Breast epithelium (tissue), 4 donors: Measurements from ENCODE around the gene KRT83. TPM values are rescaled to one million over a fixed set of nuclear protein-coding genes. Genes with fewer than 3 reads are reported as not detected.

ENCODE experiments used
- DNase-seq, 2 donors: peaks; one replicate each; pipeline ENCODE4 v3.0.0-alpha.2; 2019; ENCODE audit warnings: low spot score in 2 of 2
- H3K27ac ChIP-seq, 2 donors: fragments of 200-600 bp; sonication (generic) in 1 of 2; one replicate each; pipeline ENCODE4 v1.5.1; 2016 to 2019; ENCODE audit warnings: mild to moderate bottlenecking in 1 of 2
- H3K27me3 ChIP-seq, 2 donors: fragments of 200-600 bp; sonication (generic) in 1 of 2; one replicate each; pipeline versions ENCODE4 v1.5.1 to v1.6.0; 2017 to 2019; ENCODE audit warnings: control low read depth in 1 of 2, mild to moderate bottlenecking in 1 of 2
- H3K36me3 ChIP-seq: fragments of 200-600 bp; one replicate; pipeline ENCODE4 v1.5.1; 2019
- H3K4me1 ChIP-seq, 2 donors: fragments of 200-600 bp; sonication (generic); one replicate each; pipeline ENCODE4 v1.5.1; 2016 to 2019; ENCODE audit warnings: control low read depth in 1 of 2
- H3K4me3 ChIP-seq, 3 donors: fragments of 200-600 bp; sonication (generic); 1 replicate in 2 of 3; 2 replicates in 1 of 3; pipeline ENCODE4 v1.5.1; 2016 to 2019; ENCODE audit warnings: mild to moderate bottlenecking in 3 of 3, moderate library complexity in 2 of 3
- H3K9me3 ChIP-seq, 2 donors: fragments of 200-600 bp; sonication (generic) in 1 of 2; one replicate each; pipeline ENCODE4 v1.5.1; 2016 to 2019; ENCODE audit warnings: control low read depth in 1 of 2
- CTCF ChIP-seq, 3 donors: fragments of 450-650 bp; IDR thresholded peaks; one replicate each; pipeline ENCODE4 v1.5.1; 2016 to 2017; ENCODE audit warnings: antibody characterized with exemption in 3 of 3, mild to moderate bottlenecking in 3 of 3, moderate library complexity in 3 of 3
- POLR2A ChIP-seq: fragments of 450-650 bp; IDR thresholded peaks from one replicate; pipeline ENCODE4 v1.6.1; 2016; ENCODE audit warnings: antibody characterized with exemption, mild to moderate bottlenecking, moderate library complexity
- POLR2AphosphoS5 ChIP-seq, 3 donors: sonication (generic); formaldehyde crosslinking; IDR thresholded peaks; one replicate each; pipeline ENCODE4 v1.6.1; 2017; ENCODE audit warnings: antibody characterized with exemption in 3 of 3
- intact Hi-C: fragments of 100-400 bp; cut with DNase I; formaldehyde crosslinking; loops from one replicate; pipeline ENCODE4 v1.15.1; 2023; ENCODE audit warnings: low total_unique reads
- total RNA-seq, 3 donors: library from RNA; depleted of rRNA; stranded (reverse); fragments of >200 nt; gene quantifications; one replicate each; pipeline ENCODE4 v1.1.0, GENCODE V29; 2016

KRT83 gene
- total RNA-seq, 3 donors from 2014 or later = 0.33 to 0.59 TPM; not detected in 1

- H3K36me3 ChIP-seq = no peaks in the 10 kb centered on the region
- DNase-seq = no peak
- no peak overlapping the region for H3K27ac ChIP-seq
- H3K4me1 ChIP-seq = no peaks in the 10 kb centered on the region
- no peaks in the 10 kb centered on the region for H3K27me3 ChIP-seq
- no peak overlapping the region for H3K4me3 ChIP-seq
- TF ChIP-seq POLR2AphosphoS5 (IDR thresholded peaks at IDR 0.05) (no peak), POLR2A (no peak), CTCF (IDR thresholded peaks at IDR 0.05) (no peak)
- no peaks in the 10 kb centered on the region for H3K9me3 ChIP-seq
- intact Hi-C loops = no loop called here
Measured at GRCh38 chr12:52270541-52271070, 50.6 kb downstream of the KRT83 start.

GRCh38 chr12:52268212-52268611, 53.0 kb downstream of the KRT83 start:
- intact Hi-C loops = no loop called here
- H3K9me3 ChIP-seq = no peaks in the 10 kb centered on the region
- no peaks in the 10 kb centered on the region for H3K4me1 ChIP-seq
- DNase-seq = no peak
- H3K4me3 ChIP-seq = no peak overlapping the region
- no peak for TF ChIP-seq POLR2A
- no peak for TF ChIP-seq POLR2AphosphoS5 (IDR thresholded peaks at IDR 0.05)
- no peak for TF ChIP-seq CTCF (IDR thresholded peaks at IDR 0.05)
- no peaks in the 10 kb centered on the region for H3K27me3 ChIP-seq
- H3K36me3 ChIP-seq = no peaks in the 10 kb centered on the region
- peak overlapping the region; percentile 33 to 78 for H3K27ac ChIP-seq

DNA sequence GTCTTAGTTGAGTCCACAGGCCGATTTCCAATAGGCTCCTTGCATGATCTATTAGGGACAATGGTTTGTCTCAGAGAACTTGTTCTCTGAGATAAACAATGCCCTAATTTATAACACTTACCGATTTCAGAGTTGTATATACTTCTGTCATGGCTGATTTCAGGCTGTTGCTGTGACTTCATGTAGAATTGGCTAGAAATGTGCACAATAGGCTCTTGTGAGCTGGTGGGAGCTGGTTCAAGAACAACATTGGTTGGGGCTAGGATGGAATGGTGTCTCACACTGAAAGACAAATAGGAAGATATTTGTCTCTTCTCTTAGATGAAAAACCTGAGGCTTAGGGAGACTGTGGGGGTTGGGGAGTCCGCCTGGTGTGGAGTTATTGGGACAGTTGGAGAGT, 53.5 kb downstream of the KRT83 start:
- intact Hi-C loops = no loop called here
- Histone ChIP-seq H3K9me3 (no peaks in the 10 kb centered on the region), H3K27ac (peak overlapping the region; percentile 33 to 78), H3K4me1 (no peaks in the 10 kb centered on the region), H3K36me3 (no peaks in the 10 kb centered on the region), H3K27me3 (no peaks in the 10 kb centered on the region), H3K4me3 (no peak overlapping the region)
- DNase-seq = no peak
- no peak for TF ChIP-seq POLR2A
- TF ChIP-seq CTCF (IDR thresholded peaks at IDR 0.05) = no peak
- TF ChIP-seq POLR2AphosphoS5 (IDR thresholded peaks at IDR 0.05) = no peak

DNA sequence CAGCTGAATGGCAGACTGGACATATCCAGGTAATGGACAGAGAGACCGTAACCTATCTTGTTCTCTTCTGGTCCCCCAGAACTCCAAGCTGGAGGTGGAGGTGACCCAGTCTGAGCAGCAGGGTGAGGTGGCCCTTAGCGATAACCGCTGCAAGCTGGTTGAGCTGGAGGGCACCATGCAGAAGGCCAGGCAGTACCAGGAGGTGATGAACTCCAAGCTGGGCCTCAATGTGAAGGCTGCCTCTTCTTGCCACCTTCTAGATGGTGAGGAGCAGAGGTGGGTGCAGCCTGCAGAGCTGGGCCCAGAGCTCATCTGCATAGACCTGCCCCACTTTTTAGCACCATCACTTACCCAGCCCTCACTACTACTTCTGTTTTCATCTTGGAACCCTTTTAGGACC, 53.9 kb downstream of the KRT83 start:
- no peaks in the 10 kb centered on the region for H3K27me3 ChIP-seq
- no peaks in the 10 kb centered on the region for H3K36me3 ChIP-seq
- TF ChIP-seq CTCF (IDR thresholded peaks at IDR 0.05) = no peak
- TF ChIP-seq POLR2AphosphoS5 (IDR thresholded peaks at IDR 0.05) = no peak
- no peak for TF ChIP-seq POLR2A
- peak overlapping the region; percentile 33 to 78 for H3K27ac ChIP-seq
- H3K4me1 ChIP-seq = no peaks in the 10 kb centered on the region
- intact Hi-C loops = no loop called here
- peak in 1 of 2 donors; percentile 9 for DNase-seq
- H3K4me3 ChIP-seq = no peak overlapping the region
- no peaks in the 10 kb centered on the region for H3K9me3 ChIP-seq

- no peak for DNase-seq
- no peaks in the 10 kb centered on the region for H3K36me3 ChIP-seq
- no peaks in the 10 kb centered on the region for H3K4me1 ChIP-seq
- H3K27me3 ChIP-seq = no peaks in the 10 kb centered on the region
- H3K27ac ChIP-seq = peak overlapping the region in 1 of 2 donors; percentile 78
- intact Hi-C loops = no loop called here
- H3K4me3 ChIP-seq = no peak overlapping the region
- no peaks in the 10 kb centered on the region for H3K9me3 ChIP-seq
- TF ChIP-seq POLR2AphosphoS5 (IDR thresholded peaks at IDR 0.05) = no peak
- TF ChIP-seq CTCF (IDR thresholded peaks at IDR 0.05) = no peak
- TF ChIP-seq POLR2A = no peak
Measured at GRCh38 chr12:52266514-52266913, 54.7 kb downstream of the KRT83 start.
